ENCODE results near the gene SEC14L5.
A peak's percentile ranks its signal among the peaks of the same experiment; 100 is the strongest.

DNA sequence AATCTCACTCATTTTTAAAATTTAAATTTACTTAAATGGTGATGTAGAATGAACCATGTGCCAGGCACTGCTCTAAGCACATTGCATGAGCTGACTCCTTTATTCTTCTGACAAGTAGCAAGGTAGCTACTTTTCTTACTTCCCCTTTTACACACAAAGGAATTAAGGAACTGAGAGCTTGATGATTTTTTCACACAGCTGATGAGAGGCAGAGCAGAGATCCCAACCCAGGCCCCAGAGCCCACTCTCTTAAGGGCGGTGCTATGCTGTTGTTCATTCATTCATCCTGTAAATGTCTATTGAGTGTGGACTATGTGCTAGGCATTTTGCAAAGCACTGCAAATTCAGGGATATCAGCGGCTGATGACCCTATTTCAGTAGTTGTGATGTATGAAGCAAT is 17.9 kb downstream of the SEC14L5 start:
- TF ChIP-seq POLR2AphosphoS2 (IDR thresholded peaks at IDR 0.05; ENCODE audit: low read depth, low read length): no peak
- no peak for TF ChIP-seq JUND (IDR thresholded peaks at IDR 0.05; ENCODE audit: low read depth, low read length)
- TF ChIP-seq TCF3 (IDR thresholded peaks at IDR 0.05; ENCODE audit: borderline replicate concordance, insufficient read depth, low read depth, low read length): no peak
- peak; percentile 39; the same call in 1 of the 2 replicates for TF ChIP-seq BCL11A (IDR thresholded peaks at IDR 0.05; ENCODE audit: low read depth, low read length)
- no peak for TF ChIP-seq NFYB (IDR thresholded peaks at IDR 0.05; ENCODE audit: insufficient read depth, low read depth, low read length)
- no peak for TF ChIP-seq POLR2AphosphoS5 (IDR thresholded peaks at IDR 0.05; ENCODE audit: low read length)
- no peak for TF ChIP-seq NBN (IDR thresholded peaks at IDR 0.05)

Measured in GM12878 (cell line).